SU-DHL-6 (cell line): Measurements from ENCODE around the gene PHPT1.
A peak's percentile ranks its signal among the peaks of the same experiment; 100 is the strongest.

ENCODE experiments used
- H2AFZ ChIP-seq: fragments of 200-600 bp; sonication (generic); 2 replicates; pipeline ENCODE4 v1.6.1; 2014; ENCODE audit warnings: low read depth, mild to moderate bottlenecking, moderate library complexity, mixed read lengths, antibody characterized with exemption, low read length; ENCODE audit not compliant: severe bottlenecking
- H3F3A ChIP-seq: fragments of 200-600 bp; shearing (Covaris generic); 2 replicates; pipeline ENCODE4 v1.6.0; 2016; ENCODE audit warnings: antibody characterized with exemption, mild to moderate bottlenecking; ENCODE audit not compliant: insufficient read depth
- H3K27ac ChIP-seq: fragments of 200-600 bp; sonication (generic); 2 replicates; pipeline ENCODE4 v1.5.1; 2016; ENCODE audit warnings: low read depth, mild to moderate bottlenecking, low read length, moderate library complexity, mixed read lengths
- H3K27me3 ChIP-seq: fragments of 200-600 bp; sonication (generic), shearing (Covaris generic); 2 replicates; pipeline ENCODE4 v1.6.0; 2014; ENCODE audit warnings: mild to moderate bottlenecking, low read length
- H3K36me3 ChIP-seq: fragments of 200-600 bp; sonication (generic); 2 replicates; pipeline ENCODE4 v1.6.1; 2014; ENCODE audit warnings: mild to moderate bottlenecking, low read length, mixed read lengths
- H3K4me2 ChIP-seq: fragments of 300-600, 200-600 bp; shearing (Covaris generic), sonication (generic); 2 replicates; pipeline ENCODE4 v1.6.0; 2014; ENCODE audit warnings: low read length, low read depth, mild to moderate bottlenecking; ENCODE audit not compliant: poor library complexity, severe bottlenecking
- H3K4me3 ChIP-seq: fragments of 200-600 bp; sonication (generic); 2 replicates; pipeline ENCODE4 v1.5.1; 2014; ENCODE audit warnings: antibody characterized with exemption, low read length, mild to moderate bottlenecking, mixed read lengths; ENCODE audit not compliant: insufficient read depth, poor library complexity, severe bottlenecking
- H3K79me2 ChIP-seq: fragments of 200-600 bp; sonication (generic); 2 replicates; pipeline ENCODE4 v1.6.1; 2014; ENCODE audit warnings: mild to moderate bottlenecking, low read length, moderate library complexity; ENCODE audit not compliant: insufficient read depth
- H3K9ac ChIP-seq: fragments of 200-600 bp; sonication (generic); 2 replicates; pipeline ENCODE4 v1.7.0; 2014; ENCODE audit warnings: mild to moderate bottlenecking, low read length
- H3K9me2 ChIP-seq: fragments of 200-600 bp; sonication (generic); replicated peaks from 2 replicates; pipeline ENCODE4 v1.6.1; 2014; ENCODE audit warnings: low read length; ENCODE audit not compliant: insufficient read depth
- H3K9me3 ChIP-seq: fragments of 200-600 bp; sonication (generic); 2 replicates; pipeline ENCODE4 v1.6.1; 2014; ENCODE audit warnings: low read length, mixed read lengths; ENCODE audit not compliant: insufficient read depth
- H4K20me1 ChIP-seq: fragments of 200-600 bp; sonication (generic); 2 replicates; pipeline ENCODE4 v1.6.1; 2014; ENCODE audit warnings: low read depth, mild to moderate bottlenecking, antibody characterized with exemption, low read length, moderate library complexity, mixed read lengths
- EZH2phosphoT487 ChIP-seq: fragments of 200-600 bp; sonication (generic), shearing (Covaris generic); conservative IDR thresholded peaks from 2 replicates; pipeline ENCODE4 v1.6.1; 2018; ENCODE audit warnings: mild to moderate bottlenecking, antibody characterized with exemption, low read length, moderate library complexity, mixed read lengths
- TF ChIP-seq, protein P1 (sequence below): fragments of 200-600 bp; sonication (generic); IDR thresholded peaks from one replicate; pipeline ENCODE4 v1.5.1; 2017; ENCODE audit warnings: antibody characterized with exemption, mild to moderate bottlenecking, low read length, moderate library complexity; ENCODE audit not compliant: insufficient read depth, poor library complexity, severe bottlenecking

Gene PHPT1

DNA sequence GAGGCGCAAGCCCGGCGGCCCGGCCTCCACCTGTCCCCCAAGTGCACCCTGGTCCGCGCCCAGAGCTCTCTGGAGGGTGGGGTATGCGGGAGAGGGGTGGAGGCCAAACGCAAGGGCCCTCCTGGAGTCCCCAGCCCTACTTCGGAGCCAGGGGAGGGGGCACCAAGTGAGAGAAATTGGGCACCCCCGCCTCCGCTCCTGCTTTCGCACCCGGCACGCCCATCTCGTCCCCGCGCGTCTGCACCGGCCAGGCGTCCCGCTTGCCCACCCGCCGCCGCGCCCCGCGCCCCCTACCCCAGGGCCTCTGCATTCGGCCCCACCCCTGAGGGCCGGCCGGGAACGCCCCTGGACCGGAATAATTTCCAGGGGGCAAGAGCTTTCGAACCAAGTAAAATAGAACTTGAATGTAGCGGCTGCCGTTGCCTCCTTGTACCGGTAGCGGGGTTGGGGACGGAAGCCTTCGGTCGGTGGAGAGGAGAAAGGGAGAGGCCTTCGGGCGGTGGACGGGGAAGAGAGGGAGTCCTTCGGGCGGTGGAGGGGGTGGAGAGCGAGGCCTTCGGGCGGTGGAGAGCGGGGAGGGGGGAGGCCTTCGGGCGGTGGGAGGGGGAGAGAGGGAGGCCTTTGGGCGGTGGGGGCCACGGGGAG, 694 bp upstream of the PHPT1 start:
- peak overlapping the region; percentile 81 for H3K9ac ChIP-seq
- peak overlapping the region; percentile 89 for H3K27ac ChIP-seq
- no peaks in the 10 kb centered on the region for H3K27me3 ChIP-seq
- H3K79me2 ChIP-seq = no peaks in the 10 kb centered on the region
- TF ChIP-seq EZH2phosphoT487 = no peak
- TF ChIP-seq, protein P1, sequence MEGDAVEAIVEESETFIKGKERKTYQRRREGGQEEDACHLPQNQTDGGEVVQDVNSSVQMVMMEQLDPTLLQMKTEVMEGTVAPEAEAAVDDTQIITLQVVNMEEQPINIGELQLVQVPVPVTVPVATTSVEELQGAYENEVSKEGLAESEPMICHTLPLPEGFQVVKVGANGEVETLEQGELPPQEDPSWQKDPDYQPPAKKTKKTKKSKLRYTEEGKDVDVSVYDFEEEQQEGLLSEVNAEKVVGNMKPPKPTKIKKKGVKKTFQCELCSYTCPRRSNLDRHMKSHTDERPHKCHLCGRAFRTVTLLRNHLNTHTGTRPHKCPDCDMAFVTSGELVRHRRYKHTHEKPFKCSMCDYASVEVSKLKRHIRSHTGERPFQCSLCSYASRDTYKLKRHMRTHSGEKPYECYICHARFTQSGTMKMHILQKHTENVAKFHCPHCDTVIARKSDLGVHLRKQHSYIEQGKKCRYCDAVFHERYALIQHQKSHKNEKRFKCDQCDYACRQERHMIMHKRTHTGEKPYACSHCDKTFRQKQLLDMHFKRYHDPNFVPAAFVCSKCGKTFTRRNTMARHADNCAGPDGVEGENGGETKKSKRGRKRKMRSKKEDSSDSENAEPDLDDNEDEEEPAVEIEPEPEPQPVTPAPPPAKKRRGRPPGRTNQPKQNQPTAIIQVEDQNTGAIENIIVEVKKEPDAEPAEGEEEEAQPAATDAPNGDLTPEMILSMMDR = no peak
- no peaks in the 10 kb centered on the region for H4K20me1 ChIP-seq
- no peaks in the 10 kb centered on the region for H3F3A ChIP-seq
- no peaks in the 10 kb centered on the region for H3K9me2 ChIP-seq
- peak overlapping the region; percentile 58 for H3K4me2 ChIP-seq
- H3K36me3 ChIP-seq = no peaks in the 10 kb centered on the region
- peak overlapping the region; percentile 91 for H3K4me3 ChIP-seq
- peak overlapping the region; percentile 55 for H2AFZ ChIP-seq
- H3K9me3 ChIP-seq = no peaks in the 10 kb centered on the region

DNA sequence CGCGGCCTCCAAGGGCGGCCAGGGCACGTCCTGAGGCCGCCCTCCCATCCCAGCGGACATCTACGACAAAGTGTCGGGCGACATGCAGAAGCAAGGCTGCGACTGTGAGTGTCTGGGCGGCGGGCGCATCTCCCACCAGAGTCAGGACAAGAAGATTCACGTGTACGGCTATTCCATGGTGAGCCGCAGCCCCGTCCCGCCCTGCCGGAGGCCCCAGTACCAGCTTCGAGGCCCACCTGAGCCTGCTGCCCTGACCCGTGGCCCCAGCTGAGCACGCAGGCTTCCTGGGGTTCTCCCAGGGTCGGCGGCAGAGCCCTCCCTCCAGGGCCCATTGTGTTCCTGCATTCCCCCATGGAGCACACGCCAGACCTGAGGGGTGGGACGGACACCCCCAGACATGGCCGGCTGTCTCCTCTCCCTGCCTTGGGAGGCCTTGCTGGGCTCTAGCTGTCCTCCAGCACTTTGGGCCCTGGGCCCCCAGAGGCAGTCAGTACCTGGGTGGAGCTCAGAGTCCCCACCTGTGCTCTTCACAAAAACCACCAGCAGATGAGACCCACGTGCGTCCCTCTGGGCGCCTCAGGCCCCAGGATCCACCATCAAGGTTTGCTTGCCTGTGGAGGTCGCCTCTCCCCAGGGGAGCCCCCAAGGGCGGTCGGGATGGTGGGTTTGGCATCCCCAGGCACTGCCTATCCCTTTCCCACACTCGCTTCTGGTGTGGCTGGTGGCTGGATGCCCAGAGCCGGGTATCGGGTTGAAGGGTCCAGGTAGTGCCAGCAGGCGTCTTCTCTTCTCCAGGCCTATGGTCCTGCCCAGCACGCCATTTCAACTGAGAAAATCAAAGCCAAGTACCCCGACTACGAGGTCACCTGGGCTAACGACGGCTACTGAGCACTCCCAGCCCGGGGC, 1.0 kb downstream of the PHPT1 start:
- Histone ChIP-seq H3K27ac (no peak overlapping the region), H3K9me2 (no peaks in the 10 kb centered on the region), H3K4me2 (peak overlapping the region; percentile 58), H3K36me3 (no peaks in the 10 kb centered on the region), H3K4me3 (peak overlapping the region; percentile 91), H3F3A (no peaks in the 10 kb centered on the region), H4K20me1 (no peaks in the 10 kb centered on the region), H3K9me3 (no peaks in the 10 kb centered on the region), H3K9ac (peak overlapping the region; percentile 81), H3K27me3 (no peaks in the 10 kb centered on the region), H2AFZ (no peak overlapping the region), H3K79me2 (no peaks in the 10 kb centered on the region)
- TF ChIP-seq EZH2phosphoT487 = no peak
- TF ChIP-seq, protein P1 = no peak

DNA sequence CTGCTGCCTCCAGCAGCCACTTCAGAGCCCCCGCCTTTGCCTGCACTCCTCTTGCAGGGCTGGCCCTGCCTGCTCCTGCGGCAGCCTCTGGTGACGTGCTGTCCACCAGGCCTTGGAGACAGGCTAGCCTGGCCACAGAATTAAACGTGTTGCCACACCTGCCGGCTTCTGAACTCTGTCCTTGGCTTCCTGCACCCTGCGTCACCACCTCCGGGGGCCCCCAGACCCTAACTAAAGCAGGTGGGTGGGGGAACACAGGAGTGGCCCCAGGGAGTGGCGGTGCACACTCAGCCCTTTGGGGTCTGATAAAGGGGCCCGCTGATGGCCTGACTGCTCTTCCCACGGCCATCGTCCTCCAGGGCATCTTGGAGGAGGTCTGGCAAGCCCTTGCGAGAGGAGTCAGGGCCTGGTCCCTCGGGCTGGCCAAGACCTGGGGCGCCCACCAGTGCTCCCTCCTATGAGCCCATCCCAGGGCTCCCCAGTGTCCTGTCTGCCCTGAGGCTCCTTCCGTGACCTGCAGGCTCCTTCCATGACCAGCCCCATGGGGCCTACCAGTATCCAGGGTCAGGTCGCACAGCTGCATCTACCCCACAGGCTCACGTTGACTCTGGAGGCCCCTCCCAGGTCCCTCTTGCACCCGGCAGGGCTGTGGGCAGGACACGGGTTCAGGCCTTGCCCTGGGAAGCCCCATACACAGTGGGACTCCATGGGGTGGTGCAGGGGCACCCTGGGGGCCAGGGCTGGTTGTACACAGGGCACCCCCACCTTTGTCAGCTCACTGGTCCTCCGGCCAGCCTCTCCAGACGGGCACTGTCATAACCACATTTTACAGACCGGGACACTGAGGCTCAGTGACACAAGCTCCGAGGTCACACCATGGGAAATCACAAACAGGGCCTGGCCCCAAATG, 1.9 kb downstream of the PHPT1 start:
- Histone ChIP-seq H3K27me3 (no peaks in the 10 kb centered on the region), H3F3A (no peaks in the 10 kb centered on the region), H3K4me3 (no peak overlapping the region), H4K20me1 (no peaks in the 10 kb centered on the region), H3K9me2 (no peaks in the 10 kb centered on the region), H3K4me2 (no peak overlapping the region), H3K36me3 (no peaks in the 10 kb centered on the region), H3K9ac (no peak overlapping the region), H2AFZ (no peak overlapping the region), H3K79me2 (no peaks in the 10 kb centered on the region), H3K27ac (no peak overlapping the region), H3K9me3 (no peaks in the 10 kb centered on the region)
- TF ChIP-seq, protein P1 = no peak
- no peak for TF ChIP-seq EZH2phosphoT487
